Kidney (tissue), 14 donors: Measurements from ENCODE around the gene CRHR2. TPM values are rescaled to one million over a fixed set of nuclear protein-coding genes. Genes with fewer than 3 reads are reported as not detected.
"Not testable (repeated sequence)": the region's sequence is repeated elsewhere in the genome, so short reads cannot be mapped to it uniquely, and the experiment has no call there.

ENCODE experiments used
- DNase-seq, 5 donors: peaks; one replicate each; pipeline ENCODE4 v3.0.0-alpha.2; 2013 to 2020
- FAIRE-seq: peaks from 2 replicates; lab custom pipeline; 2012; peaks lifted over from hg19 to GRCh38; lab: Jason Lieb, UNC
- H3K27ac ChIP-seq, 2 donors: one replicate each; pipeline ENCODE4 v1.7.0; 2013; ENCODE audit warnings: low read depth in 2 of 2, low read length in 2 of 2, inconsistent platforms in 1 of 2
- H3K27me3 ChIP-seq: one replicate; pipeline ENCODE4 v1.7.1; 2013; ENCODE audit warnings: low read length, inconsistent platforms; ENCODE audit not compliant: control insufficient read depth, insufficient read depth
- H3K36me3 ChIP-seq, 3 donors: one replicate each; pipeline versions ENCODE4 v1.7.0 to v1.7.1; 2013; ENCODE audit warnings: low read length in 3 of 3, control low read depth in 1 of 3, inconsistent platforms in 1 of 3; ENCODE audit not compliant: insufficient read depth in 3 of 3, control insufficient read depth in 2 of 3
- H3K4me1 ChIP-seq, 3 donors: one replicate each; pipeline versions ENCODE4 v1.7.0 to v1.7.1; 2013; ENCODE audit warnings: low read length in 3 of 3, inconsistent platforms in 1 of 3, low read depth in 1 of 3; ENCODE audit not compliant: control insufficient read depth in 2 of 3, insufficient read depth in 2 of 3
- H3K4me3 ChIP-seq, 3 donors: one replicate each; pipeline versions ENCODE4 v1.7.0 to v1.8.1; 2013; ENCODE audit warnings: low read length in 3 of 3, control low read depth in 1 of 3, inconsistent platforms in 1 of 3
- H3K9ac ChIP-seq, 3 donors: one replicate each; pipeline versions ENCODE4 v1.7.0 to v1.7.1; 2013; ENCODE audit warnings: low read length in 3 of 3, control low read depth in 1 of 3, inconsistent platforms in 1 of 3
- H3K9me3 ChIP-seq, 3 donors: one replicate each; pipeline versions ENCODE4 v1.7.0 to v1.7.1; 2013; ENCODE audit warnings: low read length in 3 of 3, control low read depth in 1 of 3, inconsistent platforms in 1 of 3; ENCODE audit not compliant: control insufficient read depth in 2 of 3, insufficient read depth in 1 of 3
- CTCF ChIP-seq: IDR thresholded peaks from 3 replicates; pipeline ENCODE4 v1.5.1; 2012; ENCODE audit warnings: mild to moderate bottlenecking, moderate library complexity, borderline replicate concordance; ENCODE audit not compliant: insufficient read depth; ENCODE audit errors: extremely low read depth
- intact Hi-C: fragments of 100-400 bp; cut with DNase I; formaldehyde crosslinking; loops from one replicate; pipeline ENCODE4 v1.11.1; 2022
- polyA plus RNA-seq: library from polyadenylated mRNA; stranded (reverse); fragments of 350-450 nt; fragmentation: Illumina TruSeq; extraction: RNeasy Lipid Tissue Mini Kit (QIAGEN cat#74804); gene quantifications from one replicate; pipeline ENCODE4 v1.2.3, GENCODE V29; 2014; ENCODE audit warnings: low read depth, low replicate concordance; ENCODE audit not compliant: insufficient read depth
- total RNA-seq: library from RNA; stranded (reverse); fragmentation: NEBNext Ultra II Directional; extraction: Animal tissue kit (Norgen Biotek cat#: 25700); gene quantifications from one replicate; pipeline ENCODE4 v1.2.1, GENCODE V29; 2021
- donor health status: control.
- donor health status: control.
- donor health status: control.
- donor health status: control.
- donor health status: control.
- donor health status: DM: yes; HTN: yes; CAD: no.
- donor health status: Normal renal cell carcinoma (clear cell type).

The CRHR2 gene
- total and polyA plus RNA-seq, 2 donors from 2014 or later = not detected

- DNase-seq (no peak), FAIRE-seq (no peak)
- H3K9me3 ChIP-seq = no peaks in the 10 kb centered on the region
- intact Hi-C loops = no loop called here
- H3K36me3 ChIP-seq = no peaks in the 10 kb centered on the region
- no peak overlapping the region for H3K4me3 ChIP-seq
- H3K9ac ChIP-seq = no peak overlapping the region
- H3K4me1 ChIP-seq = no peaks in the 10 kb centered on the region
- TF ChIP-seq CTCF = no peak
- H3K27ac ChIP-seq = no peak overlapping the region
- H3K27me3 ChIP-seq = no peaks in the 10 kb centered on the region
Measured at GRCh38 chr7:30644286-30644955, 37.8 kb downstream of the CRHR2 start.

GRCh38 chr7:30642789-30643188, 39.5 kb downstream of the CRHR2 start:
- H3K9me3 ChIP-seq = no peaks in the 10 kb centered on the region
- H3K27me3 ChIP-seq = no peaks in the 10 kb centered on the region
- H3K4me3 ChIP-seq = no peak overlapping the region
- TF ChIP-seq CTCF = no peak
- DNase-seq (no peak), FAIRE-seq (no peak)
- intact Hi-C loops = no loop called here
- H3K4me1 ChIP-seq = no peaks in the 10 kb centered on the region
- H3K36me3 ChIP-seq = no peaks in the 10 kb centered on the region
- H3K9ac ChIP-seq = no peak overlapping the region
- no peak overlapping the region for H3K27ac ChIP-seq

DNA sequence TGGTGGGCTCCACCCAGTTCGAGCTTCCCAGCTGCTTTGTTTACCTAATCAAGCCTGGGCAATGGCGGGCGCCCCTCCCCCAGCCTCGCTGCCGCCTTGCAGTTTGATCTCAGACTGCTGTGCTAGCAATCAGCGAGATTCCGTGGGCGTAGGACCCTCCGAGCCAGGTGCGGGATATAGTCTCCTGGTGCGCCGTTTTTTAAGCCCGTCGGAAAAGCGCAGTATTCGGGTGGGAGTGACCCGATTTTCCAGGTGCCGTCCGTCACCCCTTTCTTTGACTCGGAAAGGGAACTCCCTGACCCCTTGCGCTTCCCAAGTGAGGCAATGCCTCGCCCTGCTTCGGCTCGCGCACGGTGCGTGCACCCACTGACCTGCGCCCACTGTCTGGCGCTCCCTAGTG, 39.9 kb downstream of the CRHR2 start:
- H3K27me3 ChIP-seq, H3K9ac ChIP-seq, FAIRE-seq, intact Hi-C loops, H3K9me3 ChIP-seq, DNase-seq, H3K4me1 ChIP-seq, H3K4me3 ChIP-seq, H3K27ac ChIP-seq, H3K36me3 ChIP-seq: not testable (repeated sequence)

DNA sequence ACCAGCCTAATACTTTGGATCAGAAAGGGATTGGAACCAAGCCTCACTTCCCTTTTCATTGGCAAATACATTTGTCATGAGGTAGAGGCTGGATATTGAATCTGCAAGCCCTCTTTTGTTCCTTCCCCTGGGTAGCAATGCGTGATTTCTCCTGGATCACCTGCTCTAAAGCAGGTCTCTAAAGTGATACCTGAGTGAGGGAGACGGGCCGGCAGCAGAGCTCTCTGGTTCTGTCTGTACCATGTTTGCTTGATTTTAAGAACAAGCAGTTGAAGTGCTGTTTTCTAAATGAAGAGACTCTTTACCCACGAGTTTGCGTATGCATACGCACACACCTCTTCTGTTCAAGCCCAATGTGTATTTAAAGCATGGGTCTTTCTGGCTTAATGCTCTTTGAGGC, 46.5 kb downstream of the CRHR2 start:
- no peak overlapping the region for H3K27ac ChIP-seq
- H3K4me1 ChIP-seq = no peaks in the 10 kb centered on the region
- intact Hi-C loops = no loop called here
- H3K4me3 ChIP-seq = no peak overlapping the region
- no peak for FAIRE-seq
- no peak for TF ChIP-seq CTCF
- DNase-seq = no peak
- no peaks in the 10 kb centered on the region for H3K9me3 ChIP-seq
- peaks cover 0 to 24% (median 18%) of the 10 kb centered on the region in 3 donors for H3K36me3 ChIP-seq
- H3K9ac ChIP-seq = no peak overlapping the region
- no peaks in the 10 kb centered on the region for H3K27me3 ChIP-seq
